ENCODE data around the gene APIP.

- no peak for TF ChIP-seq CTCF (optimal IDR thresholded peaks at IDR 0.05 in 1 of 3, IDR thresholded peaks at IDR 0.05 in 1 of 3, conservative IDR thresholded peaks at IDR 0.05 in 1 of 3; ENCODE audit: extremely low read depth in 1 of 3, insufficient read depth in 2 of 3, low read length in 3 of 3)
- no peak for TF ChIP-seq EZH2 (IDR thresholded peaks at IDR 0.05; ENCODE audit: low read length)
Observed at GRCh38 chr11:34863048-34863447, 53.1 kb downstream of the APIP start.
